GM19099 (cell line): ENCODE results near the gene CELA1.
A peak's percentile ranks its signal among the peaks of the same experiment; 100 is the strongest.

ENCODE experiments used
- POLR2A ChIP-seq: IDR thresholded peaks from 3 replicates; pipeline ENCODE4 v1.6.1; 2011; ENCODE audit warnings: low read depth; ENCODE audit not compliant: insufficient read length; ENCODE audit errors: extremely low read depth

CELA1 gene

DNA sequence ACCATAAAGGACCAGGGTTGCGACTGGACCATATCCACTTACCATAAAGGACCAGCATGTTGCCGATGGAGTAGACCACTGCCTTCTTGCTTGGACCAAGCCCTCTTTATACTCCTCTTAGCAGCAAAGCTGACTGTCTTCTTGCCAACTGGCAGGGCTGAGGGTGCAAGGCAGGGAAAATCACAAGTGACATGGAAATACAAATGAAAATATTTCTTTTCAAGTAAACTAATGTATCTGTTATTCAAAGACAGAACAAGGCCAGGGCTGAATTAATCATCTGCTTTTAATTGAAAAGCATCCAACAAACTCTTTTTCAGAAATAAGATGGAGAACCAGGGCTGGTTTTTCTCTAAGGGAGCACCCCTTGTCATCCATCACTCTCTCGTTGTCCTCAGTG is at the start of gene CELA1:
Gene CELA1, minus strand, starts transcription at position 99 of the 400 bp plus-strand sequence. Its CDS starts 41 bp downstream, at position 58.
- no peak for TF ChIP-seq POLR2A

DNA sequence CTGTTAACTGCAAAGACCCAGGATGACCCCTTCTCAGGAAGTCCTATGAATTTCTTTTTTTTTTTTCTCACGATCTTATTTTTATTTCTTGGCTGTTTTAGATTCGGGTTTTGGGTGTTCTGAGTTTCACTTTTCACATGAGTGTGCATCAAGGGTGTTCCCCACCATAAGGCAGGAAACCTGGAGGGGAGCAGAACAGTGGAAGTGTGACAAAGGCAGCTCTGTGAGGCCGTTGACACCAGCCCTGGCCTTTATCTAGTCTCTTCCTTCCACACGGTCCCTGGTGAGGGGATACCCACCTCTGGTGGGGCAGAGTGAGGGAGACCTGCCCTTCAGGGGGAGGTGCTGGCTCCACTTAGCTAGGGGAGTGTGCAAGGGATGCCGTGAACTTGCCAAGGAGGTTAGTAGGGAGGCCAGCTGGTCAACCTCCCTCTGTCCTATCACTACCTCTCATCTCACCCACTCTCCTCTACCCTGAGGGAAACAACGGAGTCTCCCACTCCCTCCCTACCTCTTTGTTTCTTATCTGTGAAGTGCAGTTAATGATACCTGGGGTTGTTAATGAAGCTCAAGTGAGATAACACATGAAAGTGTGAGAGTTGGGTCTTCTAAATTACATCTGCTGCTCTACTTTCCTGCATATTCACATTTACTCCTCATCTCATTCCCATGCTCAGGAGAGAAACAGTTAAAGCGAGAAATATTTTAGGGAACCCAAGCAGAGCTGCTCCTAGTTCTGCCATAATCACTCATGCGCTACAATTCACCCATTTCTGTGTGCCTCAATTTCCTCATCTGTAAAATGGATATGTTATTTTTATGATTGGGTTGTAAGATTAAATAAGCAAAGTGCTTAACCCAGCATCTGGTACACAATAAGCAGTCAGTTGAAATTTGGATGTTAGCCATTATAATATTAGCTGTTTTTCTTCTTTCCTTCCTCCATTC is 49.1 kb upstream of the CELA1 start:
- peak; percentile 43 for TF ChIP-seq POLR2A

GRCh38 chr12:51393676-51394545 is 47.4 kb upstream of the CELA1 start:
- TF ChIP-seq POLR2A, result no peak

- TF ChIP-seq POLR2A, result peak; percentile 59
Observed at GRCh38 chr12:51392556-51393237, 46.2 kb upstream of the CELA1 start.

DNA sequence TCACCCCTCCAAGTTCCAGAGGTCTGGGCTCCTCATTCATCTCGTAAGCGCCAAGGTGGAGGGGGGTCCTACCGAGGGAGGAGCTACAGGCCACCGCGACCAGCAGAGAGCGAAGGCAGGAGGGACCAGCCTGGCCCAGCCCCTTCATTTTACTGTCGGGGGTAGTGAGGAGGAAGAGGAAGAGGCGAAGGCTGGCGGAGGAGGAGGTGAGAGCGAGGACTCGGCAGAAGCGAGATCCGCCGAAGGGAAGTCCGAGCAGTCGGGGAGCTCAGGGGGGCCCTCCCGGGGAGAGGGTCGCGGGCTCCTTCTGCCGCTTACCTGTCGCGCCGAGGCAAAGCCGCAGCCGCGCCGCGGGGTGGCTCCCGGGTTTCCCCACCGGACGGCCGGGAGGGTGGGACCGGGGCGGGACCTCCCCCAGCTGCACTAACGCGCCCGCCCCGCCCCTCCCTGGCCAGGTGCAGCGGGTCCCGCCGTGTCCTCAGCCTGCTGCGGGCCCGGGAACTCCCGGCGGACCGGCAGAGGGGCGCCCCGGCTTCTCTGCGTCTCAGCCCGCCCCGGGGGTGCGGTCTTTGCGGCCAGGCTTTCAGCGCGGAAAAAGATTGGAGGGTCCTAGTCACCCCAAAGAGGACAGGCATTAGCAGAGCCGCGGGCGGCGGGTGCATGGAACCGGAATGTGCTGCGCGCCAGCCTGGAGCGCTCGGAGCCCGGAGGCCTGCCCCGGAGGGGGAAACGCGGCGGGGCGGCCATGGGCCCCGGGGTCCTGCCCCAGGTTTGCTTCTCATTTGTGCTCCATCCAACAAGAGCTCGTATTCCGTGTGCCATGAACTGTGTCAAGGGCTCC is 45.0 kb upstream of the CELA1 start, which contains the start of gene GALNT6:
Gene GALNT6, minus strand, starts transcription at position 124 of the 841 bp plus-strand sequence. CDS start 11,625 bp downstream, outside the sequence.
- TF ChIP-seq POLR2A, result peak; percentile 70

GRCh38 chr12:51390891-51391282 is 44.4 kb upstream of the CELA1 start:
- no peak for TF ChIP-seq POLR2A

- no peak for TF ChIP-seq POLR2A
Observed at GRCh38 chr12:51390457-51390856, 44.0 kb upstream of the CELA1 start.

DNA sequence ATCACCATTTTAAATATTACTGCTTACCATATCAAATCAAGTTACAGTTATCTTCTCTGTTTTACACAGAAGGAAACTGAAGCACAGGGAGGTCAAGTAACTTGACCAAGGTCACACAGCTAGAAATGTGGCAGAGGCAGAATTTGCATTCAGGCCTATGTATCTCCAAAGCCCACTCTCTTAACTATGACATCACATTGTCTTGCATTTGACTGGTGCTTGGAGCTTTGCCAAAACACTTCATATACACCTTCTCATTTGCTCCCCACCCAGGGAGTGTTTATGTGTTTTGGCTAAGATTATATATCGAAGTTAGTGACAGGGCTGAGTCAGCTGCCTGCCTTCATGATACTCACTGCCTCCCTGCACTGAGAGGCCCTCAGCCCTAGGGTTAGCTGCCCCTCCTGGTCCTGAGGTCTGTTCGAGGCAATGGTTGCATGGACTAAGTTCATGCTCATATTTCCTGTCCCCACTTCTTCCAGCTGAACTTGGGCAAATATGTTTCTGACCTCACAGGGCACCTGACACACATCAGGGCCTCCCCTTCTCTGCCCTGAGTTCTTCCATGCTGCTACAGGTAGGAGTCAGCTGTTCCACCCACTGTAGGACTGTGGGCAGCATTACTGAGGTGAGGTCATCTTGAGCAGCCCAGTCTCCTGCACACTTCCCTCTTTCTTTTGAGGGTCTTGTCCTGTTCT is 43.0 kb upstream of the CELA1 start:
- no peak for TF ChIP-seq POLR2A

GRCh38 chr12:51388846-51389245 is 42.4 kb upstream of the CELA1 start:
- no peak for TF ChIP-seq POLR2A

DNA sequence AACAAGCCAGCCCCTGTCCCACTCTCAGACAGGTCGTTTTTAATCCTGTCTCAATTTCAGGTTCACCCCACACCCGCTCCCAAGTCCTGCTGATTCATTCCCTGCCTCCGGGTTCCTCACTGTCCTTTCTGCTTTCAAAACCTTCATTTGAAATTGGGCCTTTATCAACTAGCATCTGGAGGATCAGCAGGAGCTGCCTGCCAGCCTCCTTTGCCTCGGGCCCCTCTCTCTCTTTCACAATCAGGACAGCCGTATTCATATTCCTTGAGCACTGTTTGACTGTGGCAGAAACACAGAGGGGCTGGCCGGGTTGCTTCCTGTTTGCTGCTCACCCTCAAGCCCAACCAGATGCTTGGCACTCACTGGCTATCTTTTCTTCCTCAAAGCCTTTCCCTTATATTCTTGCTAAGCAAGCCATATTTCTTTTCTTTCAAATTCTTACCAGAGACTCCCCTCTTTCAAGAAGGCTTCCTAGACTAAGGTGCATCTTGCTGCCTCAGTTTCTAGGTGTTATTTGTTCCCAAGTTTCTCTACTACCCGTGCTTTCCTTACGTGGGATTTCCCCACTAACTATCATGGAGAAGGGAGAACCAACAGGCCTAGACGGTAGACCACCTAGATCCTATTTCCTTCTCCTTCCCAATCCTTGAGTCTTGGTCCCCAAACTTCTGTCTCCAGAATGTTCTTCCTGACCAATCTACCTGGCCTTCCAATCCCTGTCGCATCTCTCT is 41.8 kb upstream of the CELA1 start:
- no peak for TF ChIP-seq POLR2A

DNA sequence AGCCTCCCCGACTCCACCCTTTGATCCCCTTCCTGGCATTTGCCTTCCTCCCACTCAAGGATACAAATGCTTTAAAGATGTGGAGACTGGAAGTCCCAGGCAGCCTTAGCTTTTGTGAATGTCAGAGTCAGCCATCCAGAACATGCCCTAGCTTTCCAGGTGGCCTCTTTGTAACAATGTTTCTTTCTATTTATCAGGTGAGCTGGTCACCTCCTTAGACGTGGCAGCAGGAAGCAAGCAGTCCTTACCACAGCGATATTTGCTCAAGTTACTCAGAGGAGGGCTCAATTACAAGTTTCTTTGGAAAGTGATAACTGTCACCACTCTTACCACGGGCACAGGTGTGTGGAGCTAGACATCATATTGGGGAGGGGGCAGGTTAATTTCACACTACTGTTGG is 39.9 kb upstream of the CELA1 start:
- no peak for TF ChIP-seq POLR2A

DNA sequence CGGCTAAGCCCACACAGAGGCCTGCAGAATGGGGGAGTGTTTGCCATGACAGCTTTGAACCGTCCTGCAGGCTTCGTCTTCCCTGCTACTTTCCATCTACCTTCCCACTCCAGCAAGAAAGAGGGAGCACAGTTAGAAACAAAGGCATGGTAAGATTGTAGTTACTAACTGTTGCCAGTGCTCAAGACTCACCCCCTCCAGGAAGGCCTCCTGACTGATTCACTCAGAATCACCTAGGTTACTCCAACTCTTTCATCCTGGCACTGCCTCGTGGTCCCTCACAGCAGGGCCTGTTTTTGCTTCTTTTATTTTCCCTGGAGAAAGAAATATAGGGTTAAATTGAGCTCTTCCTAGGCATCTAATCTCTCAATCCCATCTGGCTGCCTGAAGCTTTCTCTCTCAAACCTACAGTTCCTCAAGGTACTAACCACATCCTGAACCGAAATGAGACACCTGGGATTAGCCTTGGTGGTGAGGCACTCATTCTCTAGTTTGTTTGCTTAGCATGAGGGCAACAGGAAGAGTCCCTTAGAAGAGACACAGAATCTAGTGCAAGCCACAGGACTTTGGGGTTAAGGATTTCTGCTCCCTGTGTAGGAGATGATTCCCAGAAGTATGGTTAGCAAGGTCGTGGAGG is 36.9 kb upstream of the CELA1 start:
- no peak for TF ChIP-seq POLR2A
